ENCODE results near the gene PCDHB12.
A peak's percentile ranks its signal among the peaks of the same experiment; 100 is the strongest.
"Not testable (repeated sequence)": the region's sequence is repeated elsewhere in the genome, so short reads cannot be mapped to it uniquely, and the experiment has no call there.

Gene PCDHB12

GRCh38 chr5:141201646-141202045 is 6.9 kb upstream of the PCDHB12 start:
- not testable (repeated sequence) for DNase-seq

- not testable (repeated sequence) for DNase-seq
Observed at GRCh38 chr5:141210281-141210680, 1.8 kb downstream of the PCDHB12 start.

DNA sequence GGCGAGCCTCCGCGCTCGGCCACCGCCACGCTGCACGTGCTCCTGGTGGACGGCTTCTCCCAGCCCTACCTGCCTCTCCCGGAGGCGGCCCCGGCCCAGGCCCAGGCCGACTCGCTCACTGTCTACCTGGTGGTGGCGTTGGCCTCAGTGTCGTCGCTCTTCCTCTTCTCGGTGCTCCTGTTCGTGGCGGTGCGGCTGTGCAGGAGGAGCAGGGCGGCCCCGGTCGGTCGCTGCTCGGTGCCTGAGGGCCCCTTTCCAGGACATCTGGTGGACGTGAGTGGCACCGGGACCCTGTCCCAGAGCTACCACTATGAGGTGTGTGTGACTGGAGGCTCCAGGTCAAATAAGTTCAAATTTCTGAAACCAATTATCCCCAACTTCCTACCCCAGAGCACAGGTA is 2.3 kb downstream of the PCDHB12 start:
- DNase-seq, result not testable (repeated sequence)

DNA sequence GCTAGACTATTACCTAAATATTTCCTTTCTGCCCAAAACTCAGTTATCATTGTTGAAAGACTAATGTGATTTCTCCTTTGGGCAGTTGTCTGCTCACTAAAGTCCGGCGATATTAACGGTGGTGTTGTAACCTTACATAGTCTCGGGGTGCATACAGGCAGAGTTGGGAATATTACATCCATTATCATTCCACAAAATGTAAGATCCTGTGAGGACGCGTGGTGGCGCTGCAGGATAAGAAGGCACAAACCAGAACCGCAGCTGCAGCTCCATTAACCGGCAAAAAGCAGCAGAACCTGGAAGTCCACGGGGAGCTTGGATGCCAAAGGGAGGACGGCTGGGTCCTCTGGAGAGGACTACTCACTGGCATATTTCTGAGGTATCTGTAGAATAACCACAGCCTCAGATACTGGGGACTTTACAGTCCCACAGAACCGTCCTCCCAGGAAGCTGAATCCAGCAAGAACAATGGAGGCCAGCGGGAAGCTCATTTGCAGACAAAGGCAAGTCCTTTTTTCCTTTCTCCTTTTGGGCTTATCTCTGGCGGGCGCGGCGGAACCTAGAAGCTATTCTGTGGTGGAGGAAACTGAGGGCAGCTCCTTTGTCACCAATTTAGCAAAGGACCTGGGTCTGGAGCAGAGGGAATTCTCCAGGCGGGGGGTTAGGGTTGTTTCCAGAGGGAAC is 5.3 kb downstream of the PCDHB12 start, which contains the start of gene PCDHB13:
PCDHB13 (plus strand) TSS at position 264 of the 684 bp plus-strand sequence; CDS start at position 469, 205 bp downstream.
- DNase-seq, result peak in 7 of 58 donors; percentile 1 to 12 (median 10)

GRCh38 chr5:141214583-141214982 is 6.1 kb downstream of the PCDHB12 start:
- not testable (repeated sequence) for DNase-seq

GRCh38 chr5:141215504-141215903 is 7.0 kb downstream of the PCDHB12 start:
- DNase-seq, result not testable (repeated sequence)

DNA sequence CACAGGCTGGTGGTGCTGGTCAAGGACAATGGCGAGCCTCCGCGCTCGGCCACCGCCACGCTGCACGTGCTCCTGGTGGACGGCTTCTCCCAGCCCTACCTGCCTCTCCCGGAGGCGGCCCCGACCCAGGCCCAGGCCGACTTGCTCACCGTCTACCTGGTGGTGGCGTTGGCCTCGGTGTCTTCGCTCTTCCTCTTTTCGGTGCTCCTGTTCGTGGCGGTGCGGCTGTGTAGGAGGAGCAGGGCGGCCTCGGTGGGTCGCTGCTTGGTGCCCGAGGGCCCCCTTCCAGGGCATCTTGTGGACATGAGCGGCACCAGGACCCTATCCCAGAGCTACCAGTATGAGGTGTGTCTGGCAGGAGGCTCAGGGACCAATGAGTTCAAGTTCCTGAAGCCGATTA is 7.5 kb downstream of the PCDHB12 start:
- DNase-seq, result not testable (repeated sequence)

DNA sequence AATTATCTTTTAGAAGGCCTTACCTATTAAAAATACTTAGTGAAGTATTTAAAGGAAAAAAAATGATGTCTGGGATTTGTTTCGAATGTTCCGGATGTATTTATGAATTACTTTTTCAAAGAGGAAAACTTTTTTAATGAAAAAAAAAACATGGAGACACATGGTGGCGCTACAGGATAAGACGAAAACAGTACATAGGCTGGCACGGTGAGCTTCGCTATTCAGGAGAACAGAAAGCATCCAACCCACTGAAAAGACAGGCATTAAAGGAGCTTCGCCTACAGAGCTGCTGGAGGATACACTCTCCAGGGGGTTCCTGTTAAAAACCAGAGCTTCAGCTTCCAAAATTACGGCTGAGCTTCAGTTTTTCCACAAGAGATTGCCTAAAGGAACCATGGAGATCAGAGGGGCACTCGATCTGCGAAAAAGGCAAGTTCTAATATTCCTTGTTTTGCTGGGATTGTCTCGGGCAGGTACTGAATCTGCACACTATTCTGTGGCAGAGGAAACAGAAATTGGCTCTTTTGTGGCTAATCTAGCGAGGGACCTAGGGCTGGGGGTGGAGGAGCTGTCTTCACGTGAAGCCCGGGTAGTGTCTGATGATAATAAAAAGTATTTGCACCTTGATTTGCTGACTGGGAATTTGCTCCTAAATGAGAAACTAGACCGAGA is 14.7 kb downstream of the PCDHB12 start, which contains the start of gene PCDHB14:
PCDHB14 (plus strand) TSS at position 232 of the 672 bp plus-strand sequence; CDS start at position 395, 163 bp downstream.
- DNase-seq, result peak in 1 of 58 donors; percentile 1

- DNase-seq, result not testable (repeated sequence)
Observed at GRCh38 chr5:141224844-141225243, 16.3 kb downstream of the PCDHB12 start.

DNA sequence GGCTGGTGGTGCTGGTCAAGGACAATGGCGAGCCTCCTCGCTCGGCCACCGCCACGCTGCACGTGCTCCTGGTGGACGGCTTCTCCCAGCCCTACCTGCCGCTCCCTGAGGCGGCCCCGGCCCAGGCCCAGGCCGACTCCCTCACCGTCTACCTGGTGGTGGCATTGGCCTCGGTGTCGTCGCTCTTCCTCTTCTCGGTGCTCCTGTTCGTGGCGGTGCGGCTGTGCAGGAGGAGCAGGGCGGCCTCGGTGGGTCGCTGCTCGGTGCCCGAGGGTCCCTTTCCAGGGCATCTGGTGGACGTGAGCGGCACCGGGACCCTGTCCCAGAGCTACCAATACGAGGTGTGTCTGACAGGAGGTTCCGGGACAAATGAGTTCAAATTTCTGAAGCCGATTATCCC is 16.9 kb downstream of the PCDHB12 start:
- not testable (repeated sequence) for DNase-seq

GRCh38 chr5:141234109-141234667 is 25.7 kb downstream of the PCDHB12 start:
- no peak for DNase-seq

DNA sequence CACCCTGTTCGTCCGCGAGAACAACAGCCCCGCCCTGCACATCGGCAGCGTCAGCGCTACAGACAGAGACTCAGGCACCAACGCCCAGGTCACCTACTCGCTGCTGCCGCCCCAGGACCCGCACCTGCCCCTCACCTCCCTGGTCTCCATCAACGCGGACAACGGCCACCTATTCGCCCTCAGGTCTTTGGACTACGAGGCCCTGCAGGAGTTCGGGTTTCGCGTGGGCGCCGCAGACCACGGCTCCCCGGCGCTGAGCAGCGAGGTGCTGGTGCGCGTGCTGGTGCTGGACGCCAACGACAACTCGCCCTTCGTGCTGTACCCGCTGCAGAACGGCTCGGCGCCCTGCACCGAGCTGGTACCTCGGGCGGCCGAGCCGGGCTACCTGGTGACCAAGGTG is 27.4 kb downstream of the PCDHB12 start:
- not testable (repeated sequence) for DNase-seq

GRCh38 chr5:141236516-141237313 is 28.2 kb downstream of the PCDHB12 start:
- DNase-seq, result no peak

DNA sequence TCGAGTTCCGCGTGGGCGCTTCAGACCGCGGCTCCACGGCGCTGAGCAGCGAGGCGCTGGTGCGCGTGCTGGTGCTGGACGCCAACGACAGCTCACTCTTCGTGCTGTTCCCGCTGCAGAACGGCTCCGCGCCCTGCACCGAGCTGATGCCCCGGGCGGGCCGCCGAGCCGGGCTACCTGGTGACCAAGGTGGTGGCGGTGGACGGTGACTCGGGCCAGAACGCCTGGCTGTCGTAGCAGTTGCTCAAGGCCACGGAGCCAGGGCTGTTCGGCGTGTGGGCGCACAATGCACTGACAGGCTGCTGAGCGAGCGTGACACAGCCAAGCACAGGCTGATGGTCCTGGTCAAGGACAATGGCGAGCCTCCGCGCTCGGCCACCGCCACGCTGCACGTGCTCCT is 33.0 kb downstream of the PCDHB12 start:
- DNase-seq, result no peak

GRCh38 chr5:141245250-141245717 is 36.8 kb downstream of the PCDHB12 start, which contains the start of gene PCDHB15:
TSS of gene PCDHB15 (plus strand) at chr5:141245395. CDS start at chr5:141245579, 184 bp downstream.
- DNase-seq, result peak in 11 of 58 donors; percentile 0 to 21 (median 3)

- not testable (repeated sequence) for DNase-seq
Observed at GRCh38 chr5:141246971-141247370, 38.5 kb downstream of the PCDHB12 start.

- DNase-seq, result not testable (repeated sequence)
Observed at GRCh38 chr5:141247434-141247833, 38.9 kb downstream of the PCDHB12 start.

DNA sequence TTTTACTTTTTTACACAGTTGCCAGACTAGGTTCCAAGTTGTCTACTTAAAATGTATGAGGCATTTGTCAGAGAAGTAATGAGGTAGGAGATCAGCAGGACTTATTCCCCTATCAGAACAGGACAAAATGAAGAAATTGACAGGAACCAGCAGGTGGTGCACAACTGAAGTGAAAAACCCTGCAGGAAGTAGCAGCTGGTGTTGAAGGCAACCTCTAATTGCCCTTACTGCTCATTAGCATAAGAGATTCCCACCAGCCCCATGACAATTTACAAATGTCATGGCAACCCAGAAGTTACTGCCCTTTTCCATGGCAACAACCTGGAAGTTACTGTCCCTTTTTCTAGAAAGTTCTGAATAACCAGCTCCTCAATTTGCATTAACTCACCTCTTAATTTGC is 42.1 kb downstream of the PCDHB12 start:
- no peak for DNase-seq

GRCh38 chr5:141258464-141258863 is 49.9 kb downstream of the PCDHB12 start:
- no peak for DNase-seq

DNA sequence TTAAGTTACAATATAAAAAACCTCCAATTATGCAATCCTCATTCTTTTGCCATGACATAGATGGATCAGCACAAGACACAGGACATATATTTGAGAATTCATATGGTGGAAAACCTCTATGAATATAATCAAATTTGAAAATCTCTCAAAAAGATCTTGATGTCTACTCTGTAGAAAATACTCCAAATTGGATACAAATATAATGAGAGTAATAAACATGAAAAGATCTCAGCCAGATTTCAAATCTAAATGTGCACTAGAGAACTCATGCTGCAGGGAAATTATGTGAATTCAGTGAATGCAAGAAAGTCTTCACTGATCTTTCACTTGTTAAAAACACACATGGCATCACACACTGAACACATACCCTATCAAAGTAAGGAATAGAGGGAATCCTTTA is 50.4 kb downstream of the PCDHB12 start:
- DNase-seq, result no peak
